GM19238 (cell line): ENCODE results near the gene RUNX2.

Source experiments
- DNase-seq: peaks from one replicate; pipeline ENCODE4 v3.0.0; 2011; ENCODE audit warnings: low spot score; ENCODE audit not compliant: insufficient read length

Gene RUNX2

GRCh38 chr6:45643126-45643525 is 315.0 kb downstream of the RUNX2 start:
- DNase-seq: no peak

DNA sequence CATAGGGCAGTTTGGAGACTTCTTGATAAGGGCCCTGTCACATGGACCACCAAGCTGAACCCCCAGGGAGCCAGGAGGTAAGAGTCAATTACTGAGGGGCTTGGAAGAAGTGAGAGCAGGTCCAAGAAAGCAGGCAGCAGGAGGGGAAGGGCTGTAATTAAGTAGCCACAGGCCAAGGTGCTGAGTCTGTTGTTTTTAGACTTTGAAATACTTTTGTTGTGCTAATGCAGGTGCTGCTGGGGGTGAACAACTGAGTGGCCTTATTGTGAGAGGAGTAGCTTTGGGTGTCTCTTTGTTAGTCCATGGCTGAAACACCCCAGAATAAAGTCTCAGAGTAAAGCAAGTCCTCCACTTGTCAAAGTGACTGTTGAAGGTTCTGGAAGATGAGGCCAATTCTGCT is 316.6 kb downstream of the RUNX2 start:
- no peak for DNase-seq

DNA sequence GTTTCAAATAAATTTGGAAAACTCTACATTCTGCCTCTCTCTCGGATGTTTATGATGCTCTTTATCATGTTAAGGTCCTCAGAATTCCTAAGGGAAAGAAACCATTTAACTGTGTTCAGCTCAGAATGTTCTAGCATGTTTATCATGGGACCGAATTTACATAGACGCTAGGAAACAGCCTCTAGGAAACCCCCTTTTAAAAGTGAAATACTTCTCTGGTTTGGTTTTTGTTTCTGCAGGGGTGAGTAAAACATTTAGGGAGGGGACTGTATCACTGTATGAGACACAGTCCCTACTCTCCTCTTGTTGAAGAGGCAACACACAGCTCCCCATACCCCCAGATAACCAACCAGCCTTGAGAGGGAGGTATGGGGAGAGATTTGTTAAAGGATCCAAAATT is 317.2 kb downstream of the RUNX2 start:
- no peak for DNase-seq

- no peak for DNase-seq
Measured at GRCh38 chr6:45647341-45648261, 319.5 kb downstream of the RUNX2 start.

GRCh38 chr6:45648262-45648620 is 320.1 kb downstream of the RUNX2 start:
- DNase-seq: no peak

DNA sequence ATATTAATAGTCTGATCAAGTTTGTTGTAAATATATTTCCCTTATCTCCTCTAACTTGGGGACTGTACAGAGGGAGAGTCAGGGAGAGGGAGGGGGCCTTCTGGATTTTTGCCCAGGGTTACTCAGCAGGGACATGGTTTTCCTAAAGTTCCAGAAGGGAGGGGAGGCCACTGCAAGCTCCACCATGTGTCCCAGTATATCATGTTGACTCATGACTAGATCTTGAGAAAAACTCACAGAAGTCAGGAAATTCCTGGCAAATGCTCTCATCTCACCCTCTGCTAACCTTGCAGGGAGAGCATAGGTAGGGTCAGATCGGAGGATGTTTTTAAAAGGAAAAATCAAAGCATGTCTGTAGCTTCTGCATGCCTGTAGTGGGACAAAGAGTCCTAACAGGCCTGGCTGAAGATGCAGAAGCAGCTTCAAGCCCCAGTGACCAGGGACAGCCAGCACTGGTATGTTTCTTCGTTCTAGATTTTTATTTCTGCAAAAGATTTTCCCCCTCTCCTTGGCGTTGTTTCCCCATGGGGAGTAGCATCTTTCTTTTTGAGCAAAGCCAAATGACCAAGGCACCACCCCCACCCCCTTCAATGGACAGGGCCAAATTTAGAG is 322.5 kb downstream of the RUNX2 start:
- DNase-seq: no peak

DNA sequence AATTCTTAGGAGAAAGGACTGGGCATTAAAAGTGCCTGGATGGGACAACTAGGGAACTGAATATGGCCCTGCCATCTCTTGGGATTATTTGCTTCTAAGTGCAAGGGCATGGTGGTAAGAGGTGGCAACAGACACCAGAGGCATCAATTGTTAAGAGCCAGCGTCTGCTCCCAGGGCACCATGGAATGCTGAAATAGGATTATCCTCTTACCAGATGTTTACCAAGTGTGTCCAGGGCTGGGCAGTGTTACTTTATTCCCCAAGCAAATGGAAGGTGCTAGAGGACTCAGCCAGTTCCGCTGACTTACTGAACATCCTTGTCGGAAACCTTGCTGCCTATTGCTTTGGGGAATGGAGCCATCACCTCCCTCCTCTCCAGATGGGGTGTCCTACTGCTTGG is 323.2 kb downstream of the RUNX2 start:
- no peak for DNase-seq

GRCh38 chr6:45652416-45652815 is 324.3 kb downstream of the RUNX2 start:
- DNase-seq: no peak

DNA sequence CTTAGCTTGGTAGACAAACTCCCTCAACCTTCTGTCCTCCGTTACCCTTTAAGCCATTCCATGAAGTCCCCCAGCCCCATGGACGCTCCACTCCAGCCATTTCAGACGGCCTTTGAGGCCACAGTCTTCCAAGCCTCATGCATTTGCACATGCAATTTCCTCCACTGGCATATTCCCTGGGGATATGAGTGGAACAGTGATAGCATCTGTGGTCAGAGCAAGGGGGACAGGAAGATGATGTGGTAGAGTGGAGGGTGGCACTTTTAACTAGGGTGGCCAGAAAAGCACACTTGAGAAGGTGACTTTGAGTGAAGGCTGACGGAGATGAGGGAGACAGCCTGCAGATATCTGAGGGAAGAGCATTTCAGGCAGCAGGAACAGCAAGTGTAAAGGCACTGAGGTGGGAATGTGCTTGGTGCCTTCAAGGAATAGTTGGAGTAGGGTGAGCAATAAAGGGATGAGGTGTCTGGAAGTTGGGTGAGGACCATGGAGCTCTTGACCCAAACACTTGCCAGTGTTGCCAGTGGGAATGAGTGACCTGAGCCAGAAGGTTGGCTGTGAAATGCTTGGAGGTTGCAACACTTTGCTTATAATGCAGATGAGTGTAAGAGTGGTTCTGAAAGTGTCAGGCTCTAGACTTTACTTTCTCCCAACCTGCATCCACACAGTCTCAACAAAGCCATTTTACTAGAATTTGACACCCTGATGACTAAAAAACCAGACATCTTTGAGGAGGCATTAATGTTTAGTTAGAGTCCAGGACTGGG is 325.2 kb downstream of the RUNX2 start:
- no peak for DNase-seq

GRCh38 chr6:45654673-45655072 is 326.5 kb downstream of the RUNX2 start:
- DNase-seq: no peak

- no peak for DNase-seq
Measured at GRCh38 chr6:45655745-45656476, 327.8 kb downstream of the RUNX2 start.

DNA sequence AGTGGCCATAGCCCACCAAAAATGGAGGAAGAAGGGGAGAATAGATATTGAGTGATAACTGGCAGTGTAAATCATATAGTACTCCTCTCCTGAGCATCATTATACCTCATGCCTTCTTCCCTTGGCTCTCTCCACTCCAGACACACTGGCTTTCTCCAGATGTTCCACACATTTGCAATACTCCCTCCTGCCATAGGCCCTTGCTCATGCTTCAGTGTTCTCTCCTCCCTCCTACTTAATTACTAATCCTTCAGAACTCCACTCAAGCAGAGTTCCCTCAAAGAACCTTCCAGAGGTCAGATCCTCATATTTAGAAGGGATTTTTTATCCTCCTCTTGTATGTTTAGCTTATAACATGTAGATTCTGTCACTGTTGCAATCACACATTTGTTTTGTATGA is 329.1 kb downstream of the RUNX2 start:
- no peak for DNase-seq

DNA sequence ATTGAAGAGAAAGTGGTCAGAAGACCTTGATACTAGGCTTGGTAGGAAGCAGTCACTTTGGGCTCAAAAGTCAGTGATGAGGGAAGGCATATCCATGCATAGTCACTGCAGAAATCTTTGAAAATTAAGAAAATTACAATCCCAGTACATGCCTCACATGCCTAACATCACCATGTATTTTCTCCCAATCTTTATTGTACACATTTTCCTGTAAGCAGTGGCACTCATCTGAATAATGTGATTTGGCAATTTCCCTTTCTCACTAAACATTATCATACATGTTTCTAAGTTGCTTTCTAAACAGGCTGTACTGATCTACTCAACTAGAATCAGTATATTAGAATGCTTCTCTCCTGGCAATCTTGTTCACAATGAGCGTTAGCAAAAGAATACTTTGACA is 330.3 kb downstream of the RUNX2 start:
- DNase-seq: no peak

DNA sequence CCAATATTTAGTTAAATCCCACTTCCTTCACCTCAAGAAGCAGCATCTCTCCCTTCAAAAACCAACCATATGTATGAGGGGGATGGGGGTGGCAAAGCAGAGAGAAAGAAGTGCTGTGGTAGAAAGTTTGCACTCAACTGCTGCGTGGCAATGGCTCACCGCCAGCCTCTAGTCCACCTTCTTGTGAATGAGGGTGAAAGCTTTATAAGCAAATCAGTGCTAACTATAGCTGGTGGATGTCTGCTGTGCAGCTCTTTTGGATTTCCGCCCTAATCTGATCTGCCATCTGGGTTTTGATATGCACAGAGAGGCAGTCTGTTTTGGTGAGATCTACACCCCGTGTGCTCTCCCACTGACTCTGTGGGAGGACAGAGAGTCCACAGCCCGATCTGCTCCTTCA is 330.8 kb downstream of the RUNX2 start:
- DNase-seq: no peak

DNA sequence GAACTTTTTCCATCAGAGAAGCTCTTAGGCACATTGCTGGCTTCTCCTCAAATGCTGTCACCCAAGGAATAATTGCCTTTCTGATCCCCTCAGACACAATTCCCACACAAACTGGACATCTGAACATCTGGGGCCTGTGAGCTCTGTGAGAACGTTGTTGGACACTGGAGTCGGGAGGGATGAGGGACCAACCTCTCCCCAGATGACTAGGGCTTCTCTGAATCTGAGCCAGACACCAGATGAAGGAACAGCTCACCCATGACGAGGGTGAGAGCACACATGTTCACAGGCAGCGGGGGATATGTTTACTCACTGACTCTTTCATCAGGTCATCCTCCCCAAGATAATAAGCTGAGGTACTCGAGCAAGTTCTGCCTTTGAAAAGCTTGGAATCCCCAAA is 333.5 kb downstream of the RUNX2 start:
- no peak for DNase-seq

GRCh38 chr6:45663251-45664221 is 335.4 kb downstream of the RUNX2 start:
- no peak for DNase-seq

- no peak for DNase-seq
Measured at GRCh38 chr6:45664707-45665106, 336.6 kb downstream of the RUNX2 start.

GRCh38 chr6:45665859-45666258 is 337.7 kb downstream of the RUNX2 start:
- DNase-seq: no peak

DNA sequence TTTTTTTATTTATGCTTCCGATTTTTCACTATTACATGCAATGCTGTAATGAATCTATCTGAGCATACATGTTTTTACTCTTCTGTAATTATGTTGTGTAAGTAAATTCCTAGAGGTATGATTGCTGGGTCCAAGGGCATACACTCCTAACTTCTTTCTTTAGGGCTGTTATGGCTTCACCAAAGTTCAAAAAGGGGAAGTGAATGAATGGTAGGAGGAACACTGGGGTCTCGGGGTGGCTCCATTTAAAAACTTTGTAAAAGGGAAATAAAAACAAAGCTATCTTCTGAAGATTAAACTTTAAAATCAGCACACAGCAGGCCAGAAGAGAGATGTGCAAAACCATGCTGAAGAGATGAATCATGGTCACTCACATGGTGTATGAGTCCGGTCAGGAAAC is 338.7 kb downstream of the RUNX2 start:
- no peak for DNase-seq

DNA sequence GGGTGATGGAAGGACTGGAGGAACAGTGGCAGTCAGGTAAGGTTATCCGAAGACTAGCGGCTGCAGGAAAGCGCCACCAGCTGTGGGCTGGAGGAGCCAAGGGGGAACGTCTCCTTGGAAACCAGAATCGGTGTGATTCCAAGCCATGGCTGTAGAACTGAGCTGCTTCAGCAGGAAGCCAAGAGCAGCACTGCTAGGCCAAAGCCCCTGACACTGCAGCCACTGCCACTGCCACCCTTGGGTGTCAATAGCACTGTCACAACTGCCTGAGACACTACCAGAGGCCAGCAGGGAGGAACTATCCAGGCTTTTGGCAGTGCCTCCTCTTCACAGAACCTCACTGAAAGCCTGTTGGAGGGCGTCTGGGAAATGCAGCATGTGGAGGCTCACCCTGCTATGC is 339.2 kb downstream of the RUNX2 start:
- no peak for DNase-seq
